GM23248 (cell line): ENCODE measurements around the gene METTL15. TPM values are rescaled to one million over a fixed set of nuclear protein-coding genes. Genes with fewer than 3 reads are reported as not detected.

Experiments
- DNase-seq: peaks from one replicate; pipeline ENCODE4 v3.0.0-alpha.2; 2015
- H2AFZ ChIP-seq: fragments of 200-600 bp; sonication (generic); 2 replicates; pipeline ENCODE4 v1.6.1; 2016; ENCODE audit warnings: antibody characterized with exemption
- H3F3A ChIP-seq: fragments of 200-600 bp; sonication (generic); 2 replicates; pipeline ENCODE4 v1.6.1; 2016; ENCODE audit warnings: mild to moderate bottlenecking, antibody characterized with exemption, mixed run types; ENCODE audit not compliant: insufficient read depth
- H3K27ac ChIP-seq: fragments of 200-600 bp; sonication (generic); 2 replicates; pipeline ENCODE4 v1.5.1; 2016; ENCODE audit warnings: mild to moderate bottlenecking
- H3K27me3 ChIP-seq: fragments of 200-600 bp; sonication (generic); replicated peaks from 2 replicates; pipeline ENCODE4 v1.6.1; 2016; ENCODE audit warnings: mild to moderate bottlenecking; ENCODE audit not compliant: insufficient read depth
- H3K36me3 ChIP-seq: fragments of 200-600 bp; sonication (generic); 2 replicates; pipeline ENCODE4 v1.6.1; 2016; ENCODE audit warnings: low read depth, mild to moderate bottlenecking
- H3K4me1 ChIP-seq: fragments of 200-600 bp; sonication (generic); 2 replicates; pipeline ENCODE4 v1.6.1; 2016; ENCODE audit warnings: mild to moderate bottlenecking; ENCODE audit not compliant: insufficient read depth
- H3K4me2 ChIP-seq: fragments of 200-600 bp; sonication (generic); one replicate; pipeline ENCODE4 v1.6.1; 2016; ENCODE audit warnings: mild to moderate bottlenecking; ENCODE audit not compliant: unreplicated experiment
- H3K4me3 ChIP-seq: fragments of 200-600 bp; sonication (generic); 2 replicates; pipeline ENCODE4 v1.5.1; 2016; ENCODE audit warnings: mild to moderate bottlenecking
- H3K79me2 ChIP-seq: fragments of 200-600 bp; sonication (generic); 2 replicates; pipeline ENCODE4 v1.6.1; 2016; ENCODE audit warnings: mild to moderate bottlenecking; ENCODE audit not compliant: insufficient read depth
- H3K9ac ChIP-seq: fragments of 200-600 bp; sonication (generic); 2 replicates; pipeline ENCODE4 v1.6.1; 2016; ENCODE audit warnings: mild to moderate bottlenecking
- H3K9me2 ChIP-seq: fragments of 200-600 bp; sonication (generic); 2 replicates; pipeline ENCODE4 v1.6.1; 2016; ENCODE audit warnings: mixed run types, mild to moderate bottlenecking, moderate library complexity; ENCODE audit not compliant: insufficient read depth
- H3K9me3 ChIP-seq: fragments of 200-600 bp; sonication (generic); one replicate; pipeline ENCODE4 v1.6.1; 2017; ENCODE audit warnings: low read depth
- H4K20me1 ChIP-seq: fragments of 200-600 bp; sonication (generic); 2 replicates; pipeline ENCODE4 v1.6.0; 2016; ENCODE audit not compliant: insufficient read depth
- EZH2 ChIP-seq: fragments of 200-600 bp; sonication (generic); IDR thresholded peaks from 2 replicates; pipeline ENCODE4 v1.6.1; 2018; ENCODE audit warnings: antibody characterized with exemption, mild to moderate bottlenecking; ENCODE audit not compliant: insufficient read depth, poor library complexity, severe bottlenecking
- EZH2phosphoT487 ChIP-seq: fragments of 200-600 bp; sonication (generic); IDR thresholded peaks from 2 replicates; pipeline ENCODE4 v1.6.1; 2018; ENCODE audit warnings: antibody characterized with exemption, moderate library complexity, mild to moderate bottlenecking, low read depth; ENCODE audit not compliant: insufficient read depth
- WGBS, 2 experiments: methylation state at CpG; one replicate each; pipeline ENCODE4 v1.1.6; 2015 to 2017; ENCODE audit warnings: low lambda C conversion rate in 2 of 2, low coverage in 1 of 2; ENCODE audit errors: missing lambda C conversion rate in 2 of 2; 5-methylcytosine and 5-hydroxymethylcytosine counted together
- in situ Hi-C: fragments of 300-500 bp; cut with MboI; formaldehyde crosslinking; loops from 2 replicates; pipeline ENCODE4 v1.15.0; 2020
- polyA plus RNA-seq: library from polyadenylated mRNA; unstranded; fragments of >200 nt; fragmentation: Nextera tagmentation; extraction: Ambion mirVana; gene quantifications from 2 replicates; pipeline ENCODE4 v1.2.1, GENCODE V29; 2016
- total RNA-seq: library from RNA; depleted of rRNA; stranded (reverse); fragments of >200 nt; shearing (Covaris generic); gene quantifications from 2 replicates; pipeline ENCODE4 v1.2.3, GENCODE V29; 2014

Gene METTL15
- total and polyA plus RNA-seq, 2 experiments from 2014 or later, result 13.1 to 15.9 TPM

DNA sequence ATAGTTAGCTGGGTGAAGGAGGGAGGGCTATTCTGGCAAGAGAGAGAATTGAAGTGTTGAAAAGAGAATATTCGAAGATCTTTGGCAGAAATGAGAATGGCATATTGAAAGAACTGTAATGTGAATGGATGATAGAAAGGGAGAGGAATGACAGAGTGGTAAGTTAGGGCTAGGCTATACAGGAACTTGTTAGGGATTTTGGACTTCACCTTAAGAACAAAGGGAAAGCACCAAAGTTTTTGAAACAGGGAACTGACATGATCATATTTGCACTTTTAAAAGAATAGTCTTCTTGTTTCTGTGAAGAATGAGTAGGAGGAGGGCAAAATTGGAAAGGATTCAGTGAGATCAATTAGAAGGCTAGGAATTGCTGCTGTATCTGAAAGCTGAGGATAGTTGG lies 119.3 kb downstream of the METTL15 start:
- Histone ChIP-seq H3K9me2 (no peaks in the 10 kb centered on the region; the same call in 1 of the 2 replicates), H4K20me1 (no peaks in the 10 kb centered on the region), H3F3A (no peaks in the 10 kb centered on the region), H3K9ac (no peak overlapping the region), H3K4me3 (no peak overlapping the region), H3K9me3 (no peaks in the 10 kb centered on the region), H3K79me2 (peaks cover 21% of the 10 kb centered on the region; the same call in 1 of the 2 replicates), H3K27me3 (no peaks in the 10 kb centered on the region), H3K4me1 (peaks cover 11% of the 10 kb centered on the region), H3K27ac (no peak overlapping the region), H2AFZ (no peak overlapping the region), H3K36me3 (no peaks in the 10 kb centered on the region), H3K4me2 (no peak overlapping the region)
- no peak for DNase-seq
- WGBS, 2 experiments, result 33 to 43% methylated on average over 1 of the region's 1 CpG
- in situ Hi-C loops, result no loop called here
- TF ChIP-seq EZH2 (no peak), EZH2phosphoT487 (no peak)

GRCh38 chr11:28228196-28228895 lies 120.2 kb downstream of the METTL15 start:
- in situ Hi-C loops, result no loop called here
- no peaks in the 10 kb centered on the region; the same call in 1 of the 2 replicates for H3K9me2 ChIP-seq
- no peaks in the 10 kb centered on the region for H4K20me1 ChIP-seq
- H3F3A ChIP-seq, result no peaks in the 10 kb centered on the region
- H3K9me3 ChIP-seq, result no peaks in the 10 kb centered on the region
- DNase-seq, result peak; percentile 34
- no peaks in the 10 kb centered on the region for H3K36me3 ChIP-seq
- H3K79me2 ChIP-seq, result peaks cover 18% of the 10 kb centered on the region; the same call in 1 of the 2 replicates
- H3K9ac ChIP-seq, result no peak overlapping the region
- no peaks in the 10 kb centered on the region for H3K27me3 ChIP-seq
- H3K4me3 ChIP-seq, result no peak overlapping the region
- TF ChIP-seq EZH2phosphoT487 (no peak), EZH2 (no peak)
- H3K27ac ChIP-seq, result peak overlapping the region; percentile 17; the same call in 1 of the 2 replicates
- no peak overlapping the region for H2AFZ ChIP-seq
- H3K4me1 ChIP-seq, result peaks cover 11% of the 10 kb centered on the region
- H3K4me2 ChIP-seq, result peak overlapping the region; percentile 70

GRCh38 chr11:28231475-28231874 lies 123.3 kb downstream of the METTL15 start:
- TF ChIP-seq EZH2phosphoT487, result no peak
- TF ChIP-seq EZH2, result no peak
- no peaks in the 10 kb centered on the region for H3K9me3 ChIP-seq
- no peaks in the 10 kb centered on the region for H3K36me3 ChIP-seq
- no peaks in the 10 kb centered on the region for H3K9me2 ChIP-seq
- H3K27me3 ChIP-seq, result no peaks in the 10 kb centered on the region
- H3K4me1 ChIP-seq, result peaks cover 11% of the 10 kb centered on the region
- H3K4me3 ChIP-seq, result no peak overlapping the region
- H4K20me1 ChIP-seq, result no peaks in the 10 kb centered on the region
- H3K79me2 ChIP-seq, result no peaks in the 10 kb centered on the region
- WGBS, 2 experiments, result 98% methylated on average over 2 of the region's 2 CpGs
- in situ Hi-C loops, result no loop called here
- no peak overlapping the region for H3K4me2 ChIP-seq
- no peak overlapping the region for H2AFZ ChIP-seq
- no peak overlapping the region for H3K27ac ChIP-seq
- H3F3A ChIP-seq, result no peaks in the 10 kb centered on the region
- no peak for DNase-seq
- no peak overlapping the region for H3K9ac ChIP-seq

- Histone ChIP-seq H4K20me1 (no peaks in the 10 kb centered on the region), H3K79me2 (no peaks in the 10 kb centered on the region), H3K9ac (no peak overlapping the region), H3K4me1 (peaks cover 11% of the 10 kb centered on the region), H3K4me3 (no peak overlapping the region), H3K9me3 (no peaks in the 10 kb centered on the region), H2AFZ (no peak overlapping the region), H3K27ac (no peak overlapping the region), H3K27me3 (no peaks in the 10 kb centered on the region), H3K4me2 (no peak overlapping the region), H3F3A (no peaks in the 10 kb centered on the region), H3K36me3 (no peaks in the 10 kb centered on the region), H3K9me2 (no peaks in the 10 kb centered on the region)
- no peak for TF ChIP-seq EZH2phosphoT487
- no peak for TF ChIP-seq EZH2
- no peak for DNase-seq
- in situ Hi-C loops, result no loop called here
- WGBS, 2 experiments, result 99% methylated on average over 4 of the region's 4 CpGs
These were observed 124.5 kb downstream of the METTL15 start for GRCh38 chr11:28232649-28233048.

- H2AFZ ChIP-seq, result no peak overlapping the region
- H3K36me3 ChIP-seq, result no peaks in the 10 kb centered on the region
- no peak overlapping the region for H3K9ac ChIP-seq
- no peak overlapping the region for H3K4me2 ChIP-seq
- peaks cover 27% of the 10 kb centered on the region for H3K4me1 ChIP-seq
- no peaks in the 10 kb centered on the region for H3K9me3 ChIP-seq
- H3K4me3 ChIP-seq, result no peak overlapping the region
- H3K9me2 ChIP-seq, result no peaks in the 10 kb centered on the region
- in situ Hi-C loops, result no loop called here
- TF ChIP-seq EZH2phosphoT487 (no peak), EZH2 (no peak)
- peaks cover 20% of the 10 kb centered on the region for H3F3A ChIP-seq
- H3K27ac ChIP-seq, result no peak overlapping the region
- no peaks in the 10 kb centered on the region for H4K20me1 ChIP-seq
- H3K79me2 ChIP-seq, result no peaks in the 10 kb centered on the region; the same call in 1 of the 2 replicates
- DNase-seq, result no peak
- H3K27me3 ChIP-seq, result no peaks in the 10 kb centered on the region
These were observed 133.6 kb downstream of the METTL15 start for GRCh38 chr11:28241760-28242159.
